ENCODE results near the gene MGAT4A. TPM values are rescaled to one million over a fixed set of nuclear protein-coding genes. Genes with fewer than 3 reads are reported as not detected.
A peak's percentile ranks its signal among the peaks of the same experiment; 100 is the strongest.

Gene MGAT4A
- total RNA-seq, 1 donor from 2014 or later = 20.6 TPM

DNA sequence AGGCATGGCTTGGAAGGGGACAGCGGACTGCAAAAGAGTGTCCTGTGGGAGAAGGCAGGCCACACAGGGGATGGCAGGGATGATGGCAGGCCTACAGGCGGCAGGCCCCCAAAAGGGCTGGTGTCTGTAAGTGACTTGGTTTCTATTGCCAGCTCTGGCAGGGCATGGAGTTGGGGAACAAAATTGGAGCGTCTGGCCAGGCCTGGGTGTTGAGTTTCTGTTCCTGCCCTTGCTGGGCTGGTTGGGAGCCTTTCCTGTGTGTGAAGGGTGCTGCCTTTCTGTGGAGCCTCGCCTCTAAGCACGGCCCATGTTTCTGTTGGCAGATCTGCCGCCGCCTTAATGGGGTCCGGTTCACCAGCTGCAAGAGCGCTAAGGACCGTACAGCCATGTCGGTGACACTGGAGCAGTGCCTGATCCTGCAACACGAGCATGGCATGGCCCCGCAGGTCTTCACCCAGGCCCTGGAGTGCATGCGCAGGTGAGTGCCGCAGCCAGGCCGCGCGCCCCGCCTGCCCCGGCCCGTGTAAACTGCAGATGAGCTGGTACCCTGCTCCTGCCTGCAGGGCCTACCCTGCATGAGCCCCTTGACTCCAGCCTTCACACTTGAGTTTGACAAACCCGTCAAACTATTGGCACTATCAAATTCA lies 154.1 kb downstream of the MGAT4A start:
- H3K36me3 ChIP-seq = peaks cover 0 to 32% of the 10 kb centered on the region in 2 donors

DNA sequence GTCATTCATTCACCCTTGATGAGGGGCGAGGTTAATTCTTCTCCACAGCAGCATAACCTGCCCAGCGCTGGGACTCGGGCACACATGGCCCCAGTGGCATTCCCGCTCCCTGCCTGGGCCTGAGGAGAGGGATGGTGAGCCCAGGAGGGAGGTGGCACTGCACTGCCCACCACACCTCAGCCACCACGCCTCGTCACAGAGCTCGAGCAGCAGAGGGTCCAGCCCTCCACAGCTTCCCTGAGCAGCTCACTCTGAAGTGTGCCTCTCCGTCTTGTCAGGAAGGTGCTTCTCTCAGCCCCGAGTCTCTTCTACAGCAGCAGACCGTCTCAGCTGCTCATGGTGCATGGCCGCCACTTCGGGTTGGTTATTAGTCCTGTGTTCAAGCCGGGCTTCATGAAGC lies 157.5 kb downstream of the MGAT4A start:
- DNase-seq (ENCODE audit: extremely low spot score in 2 of 2) = no peak
- Histone ChIP-seq H3K36me3 (peaks cover 0 to 24% of the 10 kb centered on the region in 2 donors), H3K4me3 (no peak overlapping the region), H3K27ac (no peak overlapping the region), H3K4me1 (no peaks in the 10 kb centered on the region), H3K9me3 (no peaks in the 10 kb centered on the region), H3K27me3 (no peaks in the 10 kb centered on the region)
- TF ChIP-seq POLR2A (IDR thresholded peaks at IDR 0.05) (no peak), POLR2AphosphoS5 (IDR thresholded peaks at IDR 0.05; ENCODE audit: insufficient read depth in 1 of 2, low read depth in 1 of 2) (no peak)
- TF ChIP-seq, protein P1, sequence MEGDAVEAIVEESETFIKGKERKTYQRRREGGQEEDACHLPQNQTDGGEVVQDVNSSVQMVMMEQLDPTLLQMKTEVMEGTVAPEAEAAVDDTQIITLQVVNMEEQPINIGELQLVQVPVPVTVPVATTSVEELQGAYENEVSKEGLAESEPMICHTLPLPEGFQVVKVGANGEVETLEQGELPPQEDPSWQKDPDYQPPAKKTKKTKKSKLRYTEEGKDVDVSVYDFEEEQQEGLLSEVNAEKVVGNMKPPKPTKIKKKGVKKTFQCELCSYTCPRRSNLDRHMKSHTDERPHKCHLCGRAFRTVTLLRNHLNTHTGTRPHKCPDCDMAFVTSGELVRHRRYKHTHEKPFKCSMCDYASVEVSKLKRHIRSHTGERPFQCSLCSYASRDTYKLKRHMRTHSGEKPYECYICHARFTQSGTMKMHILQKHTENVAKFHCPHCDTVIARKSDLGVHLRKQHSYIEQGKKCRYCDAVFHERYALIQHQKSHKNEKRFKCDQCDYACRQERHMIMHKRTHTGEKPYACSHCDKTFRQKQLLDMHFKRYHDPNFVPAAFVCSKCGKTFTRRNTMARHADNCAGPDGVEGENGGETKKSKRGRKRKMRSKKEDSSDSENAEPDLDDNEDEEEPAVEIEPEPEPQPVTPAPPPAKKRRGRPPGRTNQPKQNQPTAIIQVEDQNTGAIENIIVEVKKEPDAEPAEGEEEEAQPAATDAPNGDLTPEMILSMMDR (IDR thresholded peaks at IDR 0.05) = no peak
- intact Hi-C loops (cut with DNase I) = no loop called here

More for the DNA sequence above, 154.1 kb downstream of the MGAT4A start:
- H3K9me3 ChIP-seq = no peaks in the 10 kb centered on the region
- no peaks in the 10 kb centered on the region for H3K4me1 ChIP-seq
- no peak overlapping the region for H3K4me3 ChIP-seq
- peak in 1 of 2 donors; percentile 75 for DNase-seq (ENCODE audit: extremely low spot score in 2 of 2)
- intact Hi-C loops (cut with DNase I) = no loop called here
- H3K27me3 ChIP-seq = no peaks in the 10 kb centered on the region
- TF ChIP-seq POLR2AphosphoS5 (IDR thresholded peaks at IDR 0.05; ENCODE audit: insufficient read depth in 1 of 2, low read depth in 1 of 2) (no peak), POLR2A (IDR thresholded peaks at IDR 0.05) (no peak)
- TF ChIP-seq, protein P1 (IDR thresholded peaks at IDR 0.05) = no peak
- H3K27ac ChIP-seq = no peak overlapping the region

DNA sequence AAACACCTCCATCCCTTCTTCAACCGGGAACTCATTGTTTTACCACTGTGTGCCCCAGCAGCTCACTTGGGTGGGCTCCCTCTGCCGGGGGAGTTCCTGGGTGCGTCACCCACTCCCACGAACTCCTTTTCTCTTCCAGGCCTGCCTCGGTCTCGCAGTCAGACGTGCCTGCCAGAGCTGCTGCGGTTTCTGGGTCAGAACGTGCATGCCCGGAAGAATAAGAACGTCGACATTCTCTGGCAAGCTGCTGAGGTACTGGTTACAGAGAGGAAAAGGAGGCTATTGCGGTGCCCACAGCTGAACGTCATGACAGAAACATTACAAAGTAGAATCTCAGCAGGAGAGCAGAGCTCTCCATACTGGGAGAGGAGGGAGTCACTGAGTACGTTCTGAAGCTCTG lies 158.3 kb downstream of the MGAT4A start:
- Histone ChIP-seq H3K27me3 (no peaks in the 10 kb centered on the region), H3K9me3 (no peaks in the 10 kb centered on the region), H3K4me1 (no peaks in the 10 kb centered on the region), H3K27ac (no peak overlapping the region), H3K4me3 (no peak overlapping the region), H3K36me3 (peaks cover 0 to 23% of the 10 kb centered on the region in 2 donors)
- intact Hi-C loops (cut with DNase I) = no loop called here
- DNase-seq (ENCODE audit: extremely low spot score in 2 of 2) = no peak
- TF ChIP-seq, protein P1 (IDR thresholded peaks at IDR 0.05) = no peak
- no peak for TF ChIP-seq POLR2A (IDR thresholded peaks at IDR 0.05)
- no peak for TF ChIP-seq POLR2AphosphoS5 (IDR thresholded peaks at IDR 0.05; ENCODE audit: insufficient read depth in 1 of 2, low read depth in 1 of 2)

DNA sequence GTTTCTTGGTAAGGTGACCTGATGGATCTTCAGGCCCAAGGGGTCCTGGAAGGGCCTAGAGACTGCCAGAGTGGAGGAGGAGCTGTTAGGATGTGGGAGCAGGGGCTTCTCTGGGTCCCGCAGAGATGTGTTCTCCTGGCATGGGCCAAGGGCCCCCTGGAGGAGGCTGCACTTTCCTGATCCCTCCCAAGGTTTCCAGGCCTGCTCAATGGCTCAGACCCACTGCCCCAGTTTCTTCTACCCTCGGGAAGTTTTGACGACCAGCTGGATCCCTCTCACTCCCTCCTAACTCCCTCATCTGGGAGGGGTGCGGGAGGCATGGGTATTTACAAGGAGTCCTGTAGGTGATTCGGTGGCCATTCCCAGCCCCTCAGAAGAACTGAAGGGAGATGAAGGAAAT lies 158.7 kb downstream of the MGAT4A start:
- intact Hi-C loops (cut with DNase I) = no loop called here
- no peaks in the 10 kb centered on the region for H3K27me3 ChIP-seq
- TF ChIP-seq, protein P1 (IDR thresholded peaks at IDR 0.05) = no peak
- TF ChIP-seq POLR2AphosphoS5 (IDR thresholded peaks at IDR 0.05; ENCODE audit: insufficient read depth in 1 of 2, low read depth in 1 of 2) (no peak), POLR2A (IDR thresholded peaks at IDR 0.05) (no peak)
- H3K36me3 ChIP-seq = peaks cover 0 to 19% of the 10 kb centered on the region in 2 donors
- no peak overlapping the region for H3K4me3 ChIP-seq
- no peaks in the 10 kb centered on the region for H3K4me1 ChIP-seq
- no peak overlapping the region for H3K27ac ChIP-seq
- no peak for DNase-seq (ENCODE audit: extremely low spot score in 2 of 2)
- no peaks in the 10 kb centered on the region for H3K9me3 ChIP-seq

DNA sequence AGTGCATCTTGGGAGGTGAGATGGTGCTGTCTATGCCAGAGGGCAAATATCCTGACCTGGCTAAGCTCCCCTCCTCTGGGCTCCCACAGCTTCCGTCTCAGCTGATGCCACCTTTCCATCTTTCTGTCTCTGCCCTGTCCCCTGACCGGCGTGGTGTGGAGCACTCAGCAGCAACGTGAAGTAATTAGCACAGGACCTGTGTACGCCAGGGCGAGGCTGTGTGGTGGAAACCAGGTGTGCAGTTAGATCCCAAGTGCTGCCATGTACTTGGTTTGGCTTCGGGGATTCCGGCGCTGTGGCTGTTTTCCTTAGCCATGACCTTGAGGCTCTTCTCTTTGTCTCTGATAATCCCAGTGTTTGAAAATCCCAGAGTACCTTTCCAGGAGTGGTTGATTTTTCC lies 159.1 kb downstream of the MGAT4A start:
- H3K27me3 ChIP-seq = no peaks in the 10 kb centered on the region
- H3K4me1 ChIP-seq = no peaks in the 10 kb centered on the region
- H3K4me3 ChIP-seq = no peak overlapping the region
- H3K9me3 ChIP-seq = no peaks in the 10 kb centered on the region
- H3K36me3 ChIP-seq = peaks cover 0 to 15% of the 10 kb centered on the region in 2 donors
- no peak for DNase-seq (ENCODE audit: extremely low spot score in 2 of 2)
- intact Hi-C loops (cut with DNase I) = no loop called here
- H3K27ac ChIP-seq = no peak overlapping the region
- TF ChIP-seq POLR2A (IDR thresholded peaks at IDR 0.05) (no peak), POLR2AphosphoS5 (IDR thresholded peaks at IDR 0.05; ENCODE audit: insufficient read depth in 1 of 2, low read depth in 1 of 2) (no peak)
- TF ChIP-seq, protein P1 (IDR thresholded peaks at IDR 0.05) = no peak

Data from vagina (tissue), 2 donors.